ENCODE data around the gene NKX6-2.

NKX6-2 gene

GRCh38 chr10:132770061-132771021, 15.6 kb downstream of the NKX6-2 start:
- TF ChIP-seq CTCF (IDR thresholded peaks at IDR 0.05; ENCODE audit: insufficient read depth, low read depth, low read length, missing control alignments), result no peak
- no peak for DNase-seq (ENCODE audit: low read depth)
- no peak overlapping the region for H3K4me3 ChIP-seq (ENCODE audit: low read depth, low read length)

GRCh38 chr10:132768346-132769248, 17.4 kb downstream of the NKX6-2 start:
- no peak for TF ChIP-seq CTCF (IDR thresholded peaks at IDR 0.05; ENCODE audit: insufficient read depth, low read depth, low read length, missing control alignments)
- no peak overlapping the region for H3K4me3 ChIP-seq (ENCODE audit: low read depth, low read length)
- DNase-seq (ENCODE audit: low read depth), result no peak

GRCh38 chr10:132766291-132766690, 19.7 kb downstream of the NKX6-2 start:
- no peak overlapping the region for H3K4me3 ChIP-seq (ENCODE audit: low read depth, low read length)
- no peak for DNase-seq (ENCODE audit: low read depth)
- no peak for TF ChIP-seq CTCF (IDR thresholded peaks at IDR 0.05; ENCODE audit: insufficient read depth, low read depth, low read length, missing control alignments)

- no peak overlapping the region for H3K4me3 ChIP-seq (ENCODE audit: low read depth, low read length)
- no peak for DNase-seq (ENCODE audit: low read depth)
- no peak for TF ChIP-seq CTCF (IDR thresholded peaks at IDR 0.05; ENCODE audit: insufficient read depth, low read depth, low read length, missing control alignments)
These were observed 20.5 kb downstream of the NKX6-2 start for GRCh38 chr10:132765435-132765834.

GRCh38 chr10:132764108-132764507, 21.8 kb downstream of the NKX6-2 start:
- no peak for DNase-seq (ENCODE audit: low read depth)
- no peak overlapping the region for H3K4me3 ChIP-seq (ENCODE audit: low read depth, low read length)
- TF ChIP-seq CTCF (IDR thresholded peaks at IDR 0.05; ENCODE audit: insufficient read depth, low read depth, low read length, missing control alignments), result no peak

GRCh38 chr10:132763545-132763944, 22.4 kb downstream of the NKX6-2 start:
- no peak overlapping the region for H3K4me3 ChIP-seq (ENCODE audit: low read depth, low read length)
- no peak for TF ChIP-seq CTCF (IDR thresholded peaks at IDR 0.05; ENCODE audit: insufficient read depth, low read depth, low read length, missing control alignments)
- DNase-seq (ENCODE audit: low read depth), result no peak

Measured in GM12865 (cell line).